Measurements from ENCODE around the gene CREBZF.
A peak's percentile ranks its signal among the peaks of the same experiment; 100 is the strongest.
"Not testable (repeated sequence)": the region's sequence is repeated elsewhere in the genome, so short reads cannot be mapped to it uniquely, and the experiment has no call there.

The CREBZF gene

DNA sequence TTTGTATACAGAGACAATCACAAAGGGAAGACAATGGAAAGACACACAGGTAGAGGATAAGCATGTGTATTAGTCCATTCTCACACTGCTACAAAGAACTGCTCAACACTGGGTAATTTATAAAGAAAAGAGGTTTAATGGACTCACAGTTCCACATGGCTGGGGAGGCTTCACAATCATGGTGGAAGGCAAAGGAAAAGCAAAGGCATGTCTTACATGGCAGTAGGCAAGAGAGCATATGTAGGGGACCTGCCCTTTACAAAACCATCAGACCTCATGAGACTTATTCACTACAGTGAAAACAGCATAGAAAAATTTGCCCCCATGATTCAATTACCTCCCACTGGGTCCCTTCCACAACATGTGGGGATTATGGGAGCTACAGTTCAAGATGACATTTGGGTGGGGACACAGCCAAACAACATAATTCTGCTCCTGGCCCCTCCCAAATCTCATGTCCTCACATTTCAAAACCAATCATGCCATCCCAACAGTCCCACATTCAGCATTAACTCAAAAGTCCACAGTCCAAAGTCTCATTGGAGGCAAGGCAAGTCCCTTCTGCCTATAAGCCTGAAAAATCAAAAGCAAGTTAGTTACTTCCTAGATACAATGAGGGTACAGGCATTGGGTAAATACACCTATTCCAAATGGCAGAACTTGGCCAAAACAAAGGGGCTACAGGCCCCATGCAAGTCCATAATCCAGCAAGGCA lies 6.2 kb upstream of the CREBZF start:
- not testable (repeated sequence) for DNase-seq (ENCODE audit: low read depth in 2 of 2)

DNA sequence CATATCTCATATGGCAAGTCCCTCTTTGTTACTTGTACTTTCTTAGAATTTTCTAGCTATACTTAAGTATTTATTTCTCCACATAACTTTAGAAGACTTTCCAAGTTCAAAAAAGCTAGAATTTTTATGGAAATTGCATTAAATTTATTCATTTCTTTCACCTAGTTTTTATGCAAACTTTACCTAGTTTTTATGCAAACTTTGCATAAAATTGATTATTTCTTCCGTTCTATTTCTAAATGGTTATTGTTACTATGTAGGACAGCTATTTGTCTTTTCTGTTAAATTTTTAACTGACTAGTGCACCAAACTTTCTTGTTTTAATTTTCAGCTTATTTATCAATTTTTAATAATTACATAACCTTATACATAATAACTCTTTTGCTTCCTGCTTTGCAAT lies 3.2 kb upstream of the CREBZF start:
- no peak for DNase-seq (ENCODE audit: low read depth in 2 of 2)

DNA sequence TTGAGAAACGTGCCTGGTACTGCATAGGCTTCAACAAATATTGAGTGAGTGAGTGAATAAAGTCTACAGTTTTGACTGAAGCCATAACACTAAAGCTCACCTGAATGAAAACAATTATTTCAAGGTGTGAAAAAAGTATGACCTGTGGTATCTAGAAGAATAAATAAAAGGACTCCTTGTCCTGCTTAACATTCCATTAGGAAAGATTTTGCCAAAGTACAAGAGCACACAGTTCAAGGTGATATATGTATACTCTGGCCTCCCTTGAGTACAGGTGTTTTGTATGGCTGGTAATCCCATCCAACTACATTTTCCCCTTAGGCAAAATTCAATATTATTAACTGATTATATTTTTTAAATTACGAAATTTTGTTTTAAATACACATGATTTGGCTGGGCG lies 1.8 kb upstream of the CREBZF start:
- DNase-seq (ENCODE audit: low read depth in 2 of 2), result no peak

DNA sequence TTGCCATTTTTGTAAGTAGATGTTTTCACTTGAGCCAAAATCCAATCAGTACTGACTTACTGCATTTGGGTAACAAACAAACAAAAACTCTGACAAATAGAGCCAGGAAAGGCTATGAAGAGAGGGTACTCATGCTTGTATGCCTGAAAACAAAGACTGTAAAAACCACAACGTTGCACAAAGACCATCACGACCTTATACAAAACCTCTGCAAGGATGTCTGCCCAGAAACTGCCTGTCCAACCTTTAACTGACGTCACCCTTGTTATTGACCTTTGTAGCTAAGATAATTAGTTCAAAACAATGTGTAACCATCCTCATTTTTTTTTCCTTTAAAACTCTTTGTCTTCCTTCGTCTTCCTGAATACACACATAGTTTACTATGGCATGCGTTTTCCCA lies 804 bp upstream of the CREBZF start:
- no peak for DNase-seq (ENCODE audit: low read depth in 2 of 2)

DNA sequence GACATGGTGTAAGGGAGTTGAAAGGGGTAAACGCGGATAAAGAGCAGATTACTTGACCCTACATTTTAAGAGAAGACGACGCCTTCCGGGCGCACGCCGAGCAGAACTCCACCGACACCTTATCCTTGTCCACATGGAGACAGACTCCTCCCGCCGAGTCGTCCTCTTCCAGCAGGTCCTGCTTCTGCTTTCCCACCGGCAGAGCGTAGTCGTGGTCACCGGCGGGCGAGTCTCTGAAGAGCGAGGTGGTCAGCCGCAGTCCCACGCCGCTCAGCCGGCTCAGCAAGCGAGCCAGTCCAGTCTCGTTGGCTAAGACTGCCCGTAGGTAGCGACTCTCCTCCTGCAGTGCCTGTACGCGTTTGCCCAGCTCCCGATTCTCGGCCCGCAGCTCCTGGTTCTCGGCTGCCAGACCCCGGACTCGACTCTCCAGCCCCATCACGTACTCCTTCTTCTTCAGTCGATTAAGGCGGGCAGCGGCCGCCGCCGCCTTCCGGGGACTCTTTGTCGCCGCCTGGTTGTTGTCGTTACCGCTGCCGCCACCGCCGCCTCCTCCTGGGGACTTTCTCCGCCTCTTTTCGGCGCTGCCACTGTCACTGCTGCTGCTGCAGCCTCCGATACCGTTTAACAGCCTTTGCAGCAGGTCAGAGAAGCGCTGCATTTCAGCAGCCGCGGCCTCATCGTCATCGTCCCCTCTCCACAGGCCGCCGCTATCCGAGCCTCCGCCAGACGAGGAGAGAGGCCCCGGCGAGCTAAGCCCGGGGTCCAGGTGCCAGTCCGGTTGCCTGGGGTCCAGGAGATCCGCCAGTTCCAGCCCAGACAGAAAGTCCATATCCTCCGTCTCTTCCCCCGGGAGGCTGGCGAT lies 945 bp downstream of the CREBZF start:
- DNase-seq (ENCODE audit: low read depth in 2 of 2), result no peak

DNA sequence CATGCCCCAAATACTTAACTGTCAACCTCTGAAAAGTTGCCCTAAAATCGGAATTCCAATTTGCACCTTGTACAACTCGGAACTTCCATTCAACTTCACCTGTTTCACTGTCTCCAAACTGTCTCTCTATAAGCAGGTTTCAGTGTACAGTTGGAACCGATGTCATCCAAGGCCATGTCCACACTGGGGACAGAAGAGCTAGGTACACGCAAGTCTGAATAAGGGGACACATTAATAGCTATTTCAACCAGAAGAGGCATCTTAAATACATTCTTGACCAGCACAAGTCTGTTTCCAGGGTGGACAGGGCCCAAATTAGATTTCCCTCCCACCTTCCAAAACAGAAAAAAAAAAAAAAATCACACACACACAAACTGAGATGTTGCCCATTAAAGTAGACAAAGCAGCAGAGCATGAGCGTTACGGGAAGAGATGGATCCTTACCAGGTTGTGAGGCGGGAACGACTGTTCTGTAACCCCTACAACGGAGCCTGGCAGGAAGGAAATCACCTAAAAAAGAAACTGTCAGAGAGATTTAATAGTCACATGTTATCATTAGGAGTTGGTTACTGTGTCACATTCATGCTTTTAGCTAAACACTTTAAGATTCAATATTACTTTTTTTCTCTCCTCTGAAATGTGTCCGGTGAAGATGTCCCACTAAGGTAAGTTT lies 1.7 kb downstream of the CREBZF start:
- DNase-seq (ENCODE audit: low read depth in 2 of 2), result no peak

DNA sequence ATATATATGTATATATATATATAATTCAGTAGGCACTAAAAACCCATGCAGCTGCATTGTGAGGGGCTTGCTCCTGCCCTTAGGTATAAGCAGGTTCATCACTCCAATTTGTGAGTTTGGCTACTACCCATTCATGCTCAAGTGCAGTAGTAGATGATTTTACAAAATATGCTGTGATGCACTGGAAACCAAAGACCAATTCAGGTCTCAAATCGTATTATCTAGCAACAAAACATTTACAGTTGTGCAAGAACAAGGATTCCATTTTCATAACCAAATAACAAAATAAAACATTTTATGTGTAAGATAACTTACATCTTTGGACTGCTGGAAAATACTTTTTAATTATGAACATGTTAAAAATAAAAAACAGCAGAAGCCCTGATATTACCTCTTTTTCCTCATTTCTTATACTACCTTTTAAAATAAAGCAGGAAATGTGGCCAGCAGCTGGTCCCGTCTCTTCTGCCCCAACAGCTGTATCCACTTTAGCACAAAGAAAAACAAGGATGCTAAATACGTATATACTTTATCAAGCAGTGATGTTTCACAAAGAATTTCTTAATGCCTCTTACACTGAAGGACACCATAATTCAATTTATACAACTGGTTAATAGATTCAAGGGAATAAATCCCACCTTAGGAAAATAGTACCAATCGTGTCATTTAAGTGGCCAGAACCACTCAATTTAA lies 2.8 kb downstream of the CREBZF start:
- no peak for DNase-seq (ENCODE audit: low read depth in 2 of 2)

DNA sequence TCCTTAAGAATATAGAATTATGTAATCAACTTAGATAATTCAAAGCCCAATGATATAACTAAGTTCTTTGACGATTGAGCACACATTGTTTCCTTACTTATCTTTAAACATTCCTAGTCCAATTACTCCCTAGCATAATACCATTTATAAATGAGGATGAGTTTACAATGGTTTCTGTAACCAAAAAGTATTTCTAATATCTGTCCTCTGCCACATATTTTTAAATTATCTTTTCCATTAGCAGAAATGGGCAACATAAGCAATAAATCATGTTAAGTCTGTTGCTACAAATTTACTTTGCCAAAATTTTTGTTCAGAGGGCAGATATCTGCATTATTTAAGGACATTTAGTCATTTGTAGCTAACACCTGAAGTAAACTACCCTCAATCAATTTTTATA lies 6.7 kb downstream of the CREBZF start:
- no peak for DNase-seq (ENCODE audit: low read depth in 2 of 2)

DNA sequence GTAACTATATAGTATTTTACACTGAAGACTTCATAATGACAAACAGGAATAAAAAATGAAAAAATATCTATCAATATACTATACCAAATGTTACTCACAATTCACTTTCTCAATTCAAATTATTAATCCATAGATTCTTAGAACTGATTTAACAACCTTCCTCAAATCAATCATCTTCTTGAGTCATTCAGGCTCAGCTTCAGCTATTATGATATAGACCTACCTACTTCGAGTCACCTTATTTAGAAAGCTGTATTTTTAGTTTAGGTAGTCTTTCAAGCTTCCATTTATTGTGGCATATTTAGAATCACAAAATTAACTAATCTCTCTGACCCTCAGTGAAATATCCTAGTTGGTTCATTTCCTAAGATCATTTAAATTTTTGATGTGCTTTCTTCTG lies 8.2 kb downstream of the CREBZF start:
- no peak for DNase-seq (ENCODE audit: low read depth in 2 of 2)

DNA sequence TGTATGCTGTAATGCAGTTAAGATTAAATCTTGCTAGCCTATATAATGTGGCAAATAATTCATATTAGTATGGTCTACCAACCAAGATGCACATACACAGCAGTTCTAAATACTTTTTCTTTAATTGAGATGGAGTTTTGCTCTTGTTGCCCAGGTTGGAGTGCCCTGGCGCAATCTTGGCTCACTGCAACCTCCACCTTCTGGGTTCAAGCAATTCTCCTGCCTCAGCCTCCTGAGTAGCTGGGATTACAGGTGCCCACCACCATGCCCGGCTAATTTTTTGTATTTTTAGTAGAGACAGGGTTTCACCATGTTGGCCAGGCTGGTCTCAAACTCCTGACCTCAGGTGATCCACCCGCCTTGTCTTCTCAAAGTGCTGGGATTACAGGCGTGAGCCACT lies 10.6 kb downstream of the CREBZF start:
- not testable (repeated sequence) for DNase-seq (ENCODE audit: low read depth in 2 of 2)

DNA sequence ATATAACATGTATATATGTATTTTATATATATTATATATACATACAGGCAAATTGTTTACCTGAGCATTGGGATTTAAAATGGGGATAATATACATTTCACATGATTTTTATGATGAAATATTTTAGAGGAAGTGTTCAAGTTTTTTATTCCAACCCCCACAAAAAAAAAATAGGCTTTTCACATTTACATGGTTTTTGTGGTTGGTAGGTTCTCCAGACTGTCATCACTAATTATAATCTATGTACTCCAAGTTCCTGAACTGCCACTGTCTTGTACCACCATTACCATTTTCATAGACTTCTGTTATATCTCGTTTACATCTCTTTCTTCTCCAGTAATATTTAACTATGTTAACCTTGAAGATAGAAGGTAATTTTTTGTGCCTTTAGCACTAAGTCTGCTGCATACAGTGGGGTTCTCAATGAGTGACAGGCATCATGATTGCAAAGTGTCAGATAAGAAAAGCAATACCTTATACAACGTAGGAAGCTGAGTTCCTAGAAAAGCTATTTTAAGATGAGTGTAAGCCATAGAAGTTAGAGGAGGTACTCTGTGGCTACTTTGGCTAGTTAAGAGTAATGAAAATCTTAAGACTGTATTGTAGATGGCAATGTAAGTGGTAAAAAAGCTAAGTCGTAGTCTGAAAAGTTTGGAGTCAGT lies 12.0 kb downstream of the CREBZF start:
- DNase-seq (ENCODE audit: low read depth in 2 of 2), result no peak

DNA sequence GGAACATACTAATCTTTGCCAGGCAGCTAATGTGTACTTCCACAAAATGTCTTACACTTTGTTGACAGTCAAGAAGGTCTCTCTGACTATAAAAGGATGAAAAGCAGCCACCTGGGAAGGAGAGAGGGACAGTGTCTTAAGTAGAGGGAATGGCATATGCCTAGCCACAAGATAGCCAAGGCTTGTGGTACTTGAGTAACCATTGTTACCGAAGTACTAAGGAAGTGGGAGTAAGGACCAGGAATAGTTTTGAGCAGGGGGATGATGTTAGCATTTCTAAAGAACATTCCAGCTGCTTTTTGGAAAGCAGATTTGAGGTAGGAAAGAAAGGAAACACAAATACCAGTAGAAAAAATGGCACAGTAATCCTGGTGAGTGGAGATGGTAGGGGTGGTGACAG lies 13.8 kb downstream of the CREBZF start:
- no peak for DNase-seq (ENCODE audit: low read depth in 2 of 2)

DNA sequence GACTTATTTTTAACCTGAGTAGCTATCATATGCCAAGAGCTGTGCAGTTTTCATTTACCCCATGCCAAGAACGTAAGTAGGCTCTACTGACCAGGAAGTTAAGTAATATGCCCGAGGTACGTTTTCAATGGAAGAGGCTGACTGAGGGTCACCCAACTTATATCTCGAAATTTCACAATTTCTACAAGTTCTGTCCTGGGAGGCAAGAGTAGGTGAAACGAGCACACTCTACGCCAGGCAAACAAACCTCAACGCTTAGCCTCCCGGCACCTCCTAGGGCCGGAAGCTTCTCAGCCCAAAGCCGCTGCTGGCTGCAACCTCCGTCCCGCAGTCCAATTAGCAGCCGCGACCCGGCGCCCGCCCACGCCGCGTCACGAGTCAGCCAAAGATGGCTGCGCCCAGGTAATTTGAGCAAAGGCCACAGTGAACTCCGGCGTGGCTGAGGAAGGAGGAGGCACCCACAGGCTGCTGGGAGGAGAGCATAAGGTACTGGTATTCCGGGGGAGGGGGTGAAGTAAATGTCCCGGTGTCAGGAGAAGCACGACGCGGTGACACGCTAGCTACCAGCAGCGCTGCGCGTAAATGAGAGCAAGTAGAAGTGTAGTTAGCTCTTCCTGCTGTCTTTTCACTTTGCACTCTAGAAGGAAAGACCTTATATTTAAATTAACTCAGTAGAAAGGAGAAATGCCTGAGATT lies 17.2 kb downstream of the CREBZF start, which contains the start of gene TMEM126A:
Gene TMEM126A (plus strand): TSS at position 364 of the 696 bp plus-strand sequence. CDS start 2,289 bp downstream, outside the sequence.
- peak; percentile 39 to 52 for DNase-seq (ENCODE audit: low read depth in 2 of 2)

DNA sequence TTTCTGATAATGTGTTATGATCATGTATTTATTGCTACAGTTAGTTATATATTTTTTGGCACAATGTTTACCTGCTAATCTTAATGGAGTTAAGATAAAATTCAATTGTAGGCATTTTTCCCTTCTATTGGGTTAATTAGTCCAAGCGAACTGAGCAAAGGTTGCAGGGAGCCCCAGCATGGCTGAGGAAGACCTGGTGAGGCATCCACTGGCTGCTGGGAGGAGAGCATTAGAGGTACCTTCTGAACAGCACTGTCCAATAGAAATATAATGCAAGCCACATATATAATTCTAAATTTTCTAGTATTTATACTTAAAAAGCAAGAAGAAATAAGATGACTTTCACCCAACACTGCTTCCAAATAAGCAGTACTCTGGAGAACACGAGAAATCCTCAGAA lies 17.9 kb downstream of the CREBZF start:
- no peak for DNase-seq (ENCODE audit: low read depth in 2 of 2)

DNA sequence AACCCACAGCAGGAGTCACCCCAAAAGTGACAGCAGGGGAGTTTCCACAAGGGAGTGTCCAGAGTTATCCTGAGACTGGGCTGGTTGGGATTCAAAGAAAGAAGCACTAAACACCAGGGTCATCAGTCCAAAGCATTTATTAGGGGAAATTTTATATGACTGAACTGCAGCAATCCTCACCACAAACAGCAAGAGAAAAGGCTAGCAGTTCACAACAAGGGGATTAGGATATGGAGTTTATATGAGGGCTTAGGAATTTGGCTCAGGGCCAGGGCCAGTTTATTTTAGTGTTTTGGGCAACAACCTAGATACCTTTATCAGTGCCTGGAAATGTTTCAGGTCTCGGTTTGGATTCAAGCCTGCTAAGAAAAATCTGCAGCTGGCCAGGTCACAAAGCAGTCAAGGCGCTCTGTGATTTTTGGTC lies 21.7 kb downstream of the CREBZF start:
- DNase-seq (ENCODE audit: low read depth in 2 of 2), result no peak

DNA sequence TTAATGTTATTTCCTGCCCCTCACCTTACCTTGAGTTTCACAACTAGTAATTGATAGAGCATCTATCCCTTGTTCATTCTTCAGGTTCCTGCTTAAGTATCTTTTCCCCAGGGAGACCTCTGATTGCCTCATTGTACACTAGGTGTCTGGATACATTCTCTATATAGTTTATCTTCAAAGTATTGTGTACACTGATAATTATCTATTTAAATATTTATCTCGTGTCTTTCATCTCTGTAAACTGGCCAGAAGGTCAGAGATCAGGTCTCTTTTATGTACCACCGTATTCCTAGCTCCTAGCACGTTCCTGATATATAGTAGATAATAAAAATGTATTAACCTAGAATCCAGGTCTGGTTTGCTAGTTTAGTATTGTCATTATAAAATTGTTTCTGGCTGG lies 30.2 kb downstream of the CREBZF start:
- no peak for DNase-seq (ENCODE audit: low read depth in 2 of 2)

DNA sequence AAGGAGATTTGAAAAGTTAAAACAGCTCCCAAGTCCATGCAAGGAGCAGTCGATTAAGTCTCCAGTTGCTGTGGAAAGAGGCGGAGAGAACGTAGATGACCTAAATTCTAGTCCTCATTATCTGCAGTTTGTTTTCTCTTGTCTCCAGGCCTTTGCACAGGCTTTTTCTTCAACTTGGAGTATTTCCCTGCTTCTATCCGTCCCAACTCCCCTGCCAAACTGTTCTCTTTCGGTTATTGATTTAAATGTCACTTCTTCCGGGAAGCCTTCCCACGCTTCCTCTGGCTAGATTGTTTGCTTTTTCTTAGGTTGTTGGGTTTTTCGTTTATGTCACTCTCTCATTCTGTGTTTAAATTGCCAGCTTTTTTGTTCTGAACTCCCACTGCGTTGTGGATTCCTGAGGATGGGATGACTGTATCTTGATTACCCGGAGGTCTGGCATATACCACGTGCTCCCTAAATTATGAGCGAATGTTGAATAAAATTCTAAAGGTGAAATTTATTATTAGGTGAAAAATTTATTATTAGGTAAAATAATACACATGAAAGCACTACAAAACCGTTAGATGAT lies 36.1 kb downstream of the CREBZF start:
- DNase-seq (ENCODE audit: low read depth in 2 of 2), result no peak

DNA sequence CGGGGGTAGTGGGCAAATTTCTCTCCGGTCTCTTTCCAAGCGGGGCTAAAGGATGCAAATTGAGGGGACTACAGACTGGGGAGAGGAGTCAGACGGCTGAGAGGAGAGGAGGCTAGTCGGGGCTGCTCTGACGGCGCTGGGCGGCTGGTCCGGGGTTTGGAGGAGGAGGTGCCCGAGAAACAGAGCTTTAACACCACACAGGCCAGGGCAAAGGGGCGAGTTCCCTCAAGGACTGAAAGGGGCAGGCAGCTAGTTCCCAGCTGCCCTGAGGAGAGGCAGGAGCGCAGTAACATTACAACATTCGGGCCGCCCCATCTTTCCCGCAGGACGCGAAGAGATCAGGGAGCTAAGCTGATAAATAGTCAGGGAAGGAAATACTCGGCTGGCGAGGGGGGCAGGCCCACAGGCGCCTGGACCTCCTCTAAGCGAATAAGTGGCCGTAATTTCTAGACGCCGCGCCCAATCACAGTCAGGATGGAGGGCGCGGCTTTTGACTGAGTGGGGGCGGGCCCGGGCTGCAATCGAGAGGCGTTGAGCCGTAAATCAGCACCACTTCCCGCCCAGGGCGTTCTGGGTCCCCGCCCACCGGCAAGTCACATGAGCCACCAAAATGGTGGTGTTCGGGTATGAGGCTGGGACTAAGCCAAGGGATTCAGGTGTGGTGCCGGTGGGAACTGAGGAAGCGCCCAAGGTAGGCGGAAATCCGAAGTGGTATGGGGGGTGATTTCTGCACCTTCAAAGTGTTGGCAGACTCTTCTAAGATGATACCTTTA lies 36.7 kb downstream of the CREBZF start, which contains the start of gene TMEM126B:
Gene TMEM126B (plus strand): TSS at position 596 of the 773 bp plus-strand sequence. CDS start 15 bp downstream, at position 611.
- peak; percentile 94 for DNase-seq (ENCODE audit: low read depth in 2 of 2)

DNA sequence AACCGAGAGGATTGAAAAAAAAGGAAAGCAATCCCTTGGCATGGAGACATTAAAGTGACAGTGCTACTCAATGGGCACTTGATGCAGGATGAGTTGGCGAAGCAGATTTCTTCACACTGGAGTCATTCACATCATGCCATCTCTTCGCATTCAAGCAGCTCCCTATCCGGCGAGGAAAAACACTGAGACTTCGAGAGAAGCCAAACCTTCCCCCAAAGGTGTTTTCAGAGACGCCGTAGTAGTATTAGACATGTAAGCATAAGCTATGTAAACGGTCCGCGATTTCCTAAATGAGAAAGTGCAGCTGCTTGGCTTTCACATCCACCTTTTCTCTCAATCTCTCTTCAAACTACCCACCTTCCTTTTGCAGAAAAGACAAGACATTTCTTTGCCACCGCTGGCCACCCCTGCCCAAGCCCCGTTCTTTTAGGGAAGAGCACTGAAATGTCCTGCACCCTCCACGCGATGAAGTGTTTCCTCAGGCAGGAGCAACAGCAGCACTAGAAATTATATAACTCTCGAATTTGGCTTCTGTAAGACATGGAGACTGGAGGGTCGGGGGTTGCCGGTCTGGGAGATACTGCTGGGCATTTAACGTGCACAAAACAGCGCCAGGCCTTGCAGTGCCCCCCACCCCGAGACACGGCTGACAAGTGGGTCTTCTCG lies 37.5 kb downstream of the CREBZF start, which contains the start of gene DLG2:
Gene DLG2 (minus strand): TSS at position 13 of the 666 bp plus-strand sequence.
- DNase-seq (ENCODE audit: low read depth in 2 of 2), result no peak
